HTR-8/SVneo (cell line): ENCODE measurements around the gene DMRTA1.
"Not testable (repeated sequence)": the region's sequence is repeated elsewhere in the genome, so short reads cannot be mapped to it uniquely, and the experiment has no call there.

Source experiments
- DNase-seq: peaks from one replicate; pipeline ENCODE4 v3.0.0; 2011; ENCODE audit warnings: low spot score, mixed read lengths; ENCODE audit not compliant: insufficient read length
- FAIRE-seq: peaks from 2 replicates; lab custom pipeline; 2011; peaks lifted over from hg19 to GRCh38; lab: Jason Lieb, UNC

Gene DMRTA1, protein sequence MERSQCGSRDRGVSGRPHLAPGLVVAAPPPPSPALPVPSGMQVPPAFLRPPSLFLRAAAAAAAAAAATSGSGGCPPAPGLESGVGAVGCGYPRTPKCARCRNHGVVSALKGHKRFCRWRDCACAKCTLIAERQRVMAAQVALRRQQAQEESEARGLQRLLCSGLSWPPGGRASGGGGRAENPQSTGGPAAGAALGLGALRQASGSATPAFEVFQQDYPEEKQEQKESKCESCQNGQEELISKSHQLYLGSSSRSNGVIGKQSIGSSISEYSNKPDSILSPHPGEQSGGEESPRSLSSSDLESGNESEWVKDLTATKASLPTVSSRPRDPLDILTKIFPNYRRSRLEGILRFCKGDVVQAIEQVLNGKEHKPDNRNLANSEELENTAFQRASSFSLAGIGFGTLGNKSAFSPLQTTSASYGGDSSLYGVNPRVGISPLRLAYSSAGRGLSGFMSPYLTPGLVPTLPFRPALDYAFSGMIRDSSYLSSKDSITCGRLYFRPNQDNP

GRCh38 chr9:22446589-22446949 lies at the start of gene DMRTA1:
TSS of gene DMRTA1 (plus strand) at chr9:22446824. CDS start at chr9:22447066, 242 bp downstream.
- FAIRE-seq = no peak
- peak; percentile 60 for DNase-seq

DNA sequence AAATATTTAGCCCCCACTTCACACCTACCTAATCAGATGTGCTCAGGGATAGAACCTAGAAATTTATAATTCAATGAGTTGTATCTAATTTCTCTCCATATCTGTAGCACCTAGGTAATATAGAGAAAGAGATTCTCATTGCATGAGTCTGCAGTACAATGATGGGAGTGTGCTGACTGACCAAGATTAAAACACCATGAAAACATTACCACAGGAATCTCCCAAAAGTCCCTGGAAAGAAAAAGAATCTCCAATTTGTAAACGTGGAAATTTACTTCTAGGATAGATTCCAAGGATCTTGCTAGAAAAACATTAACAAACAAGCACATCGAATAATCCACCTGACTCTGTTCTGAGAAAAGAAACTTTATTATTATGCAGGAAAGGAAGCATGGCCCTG lies 45.0 kb upstream of the DMRTA1 start:
- FAIRE-seq = no peak
- no peak for DNase-seq

DNA sequence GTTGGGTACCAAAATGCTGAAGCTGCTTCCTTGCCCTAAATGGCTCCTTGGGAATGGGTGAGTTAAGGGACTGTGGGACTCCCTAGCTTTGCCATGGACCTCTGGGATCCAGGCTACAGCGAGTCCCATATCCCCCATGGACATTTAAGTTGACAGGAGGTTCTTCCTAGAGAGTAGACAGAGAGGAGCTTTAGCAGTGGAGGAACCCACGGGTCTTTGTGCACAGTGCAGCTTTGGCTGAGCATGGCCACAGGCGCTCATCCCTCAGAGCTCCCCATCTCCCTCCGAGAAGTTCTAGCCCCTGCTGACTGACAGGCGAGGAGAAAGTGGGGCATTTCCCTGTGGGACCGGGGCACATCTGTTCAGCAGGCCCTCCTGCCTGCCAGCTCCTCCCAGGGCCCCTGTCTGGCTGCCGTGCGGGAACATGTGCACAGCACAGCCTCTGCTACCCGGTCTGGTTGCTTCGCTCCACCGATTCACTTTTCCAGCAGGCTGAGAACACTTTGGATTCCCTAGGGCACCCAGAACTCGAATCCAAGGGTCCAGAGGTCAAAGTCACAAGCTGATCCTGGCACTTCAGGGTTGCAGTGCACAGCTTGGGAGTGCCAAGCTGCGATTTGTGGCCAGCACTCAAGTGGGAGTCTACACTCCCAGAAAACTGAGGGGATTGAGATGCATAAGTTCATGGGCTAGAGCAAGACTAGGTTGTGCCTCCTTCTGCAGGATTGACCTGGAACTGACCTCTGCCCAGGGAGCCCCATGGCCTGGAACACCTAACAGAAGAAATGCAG lies 40.6 kb upstream of the DMRTA1 start:
- no peak for DNase-seq
- FAIRE-seq = no peak

- FAIRE-seq = no peak
- peak; percentile 5 for DNase-seq
Observed at GRCh38 chr9:22413884-22414283, 32.7 kb upstream of the DMRTA1 start.

DNA sequence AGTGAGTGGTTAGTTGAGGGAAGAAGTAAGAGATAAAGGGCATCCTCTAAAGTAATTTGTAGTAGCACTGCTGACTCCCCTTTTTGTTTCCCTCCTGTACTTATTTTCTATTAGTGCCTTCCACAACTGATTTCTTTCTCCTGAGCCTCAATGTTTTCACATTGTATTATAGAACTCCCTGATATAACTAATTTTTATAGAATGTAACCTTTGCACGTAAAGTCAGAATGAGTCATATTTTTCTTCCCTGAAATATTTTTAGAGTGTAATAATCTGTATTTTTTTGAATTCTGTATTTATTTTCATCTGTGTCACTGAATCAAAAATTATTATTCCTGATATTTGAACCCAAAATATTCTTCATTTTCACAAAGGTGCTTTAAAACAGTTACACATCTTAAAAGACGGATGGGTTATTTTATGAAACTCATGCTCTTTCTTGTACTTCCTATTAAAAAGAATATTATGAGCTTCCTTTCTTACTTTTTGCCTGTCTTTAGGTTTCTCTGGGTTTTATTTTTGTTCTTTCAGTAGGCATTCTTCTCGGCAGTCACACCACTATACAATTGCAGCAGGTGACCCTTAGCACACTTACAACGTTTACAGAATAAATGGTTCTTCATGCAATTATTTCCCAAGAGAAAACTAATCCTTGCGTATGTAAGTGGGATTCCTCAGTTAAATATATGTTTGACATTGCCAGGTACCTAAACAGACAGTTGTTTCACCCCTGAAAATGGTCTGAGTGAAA lies 30.5 kb upstream of the DMRTA1 start:
- DNase-seq = no peak
- no peak for FAIRE-seq

GRCh38 chr9:22416692-22417060 lies 29.9 kb upstream of the DMRTA1 start:
- peak; percentile 2 for DNase-seq
- no peak for FAIRE-seq

DNA sequence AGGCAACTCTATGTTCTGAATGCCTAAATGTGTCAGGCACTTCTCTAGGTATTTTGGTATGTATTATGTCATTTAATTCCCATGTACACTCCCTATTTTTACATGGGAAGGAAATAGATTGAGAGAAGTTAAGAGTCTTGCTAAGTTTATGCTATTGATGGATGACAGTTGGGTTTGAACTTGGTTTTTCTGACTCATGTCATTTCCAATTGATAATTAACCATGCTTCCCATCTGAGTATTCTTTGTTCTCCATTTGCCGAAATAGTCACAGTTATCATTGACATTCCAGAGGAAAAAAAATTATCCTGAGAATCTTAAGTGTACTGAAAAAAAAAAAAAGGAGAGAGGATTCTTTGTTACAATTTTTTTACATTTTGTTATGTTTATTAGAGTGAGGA lies 23.1 kb upstream of the DMRTA1 start:
- FAIRE-seq (no peak), DNase-seq (no peak)

GRCh38 chr9:22424616-22425015 lies 22.0 kb upstream of the DMRTA1 start:
- FAIRE-seq = no peak
- no peak for DNase-seq

DNA sequence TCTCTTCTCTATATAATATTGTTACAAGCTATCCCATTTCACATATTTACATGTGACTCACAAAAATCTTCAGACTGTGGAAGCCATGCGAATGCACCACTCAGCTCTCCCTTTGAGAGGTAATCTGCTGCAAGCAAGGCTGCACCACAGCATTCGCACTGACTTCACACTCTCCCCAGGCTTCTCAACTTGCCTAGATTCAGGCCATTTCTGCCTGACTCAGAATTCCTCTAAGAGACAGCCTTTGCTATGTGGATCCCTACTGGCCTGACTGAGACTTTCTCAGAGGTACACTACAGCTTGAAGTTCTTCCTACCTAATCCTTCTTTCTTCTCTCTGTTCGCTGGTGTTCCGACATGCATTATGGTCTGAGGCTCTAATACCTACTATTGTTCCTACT lies 21.1 kb upstream of the DMRTA1 start:
- DNase-seq (no peak), FAIRE-seq (no peak)

DNA sequence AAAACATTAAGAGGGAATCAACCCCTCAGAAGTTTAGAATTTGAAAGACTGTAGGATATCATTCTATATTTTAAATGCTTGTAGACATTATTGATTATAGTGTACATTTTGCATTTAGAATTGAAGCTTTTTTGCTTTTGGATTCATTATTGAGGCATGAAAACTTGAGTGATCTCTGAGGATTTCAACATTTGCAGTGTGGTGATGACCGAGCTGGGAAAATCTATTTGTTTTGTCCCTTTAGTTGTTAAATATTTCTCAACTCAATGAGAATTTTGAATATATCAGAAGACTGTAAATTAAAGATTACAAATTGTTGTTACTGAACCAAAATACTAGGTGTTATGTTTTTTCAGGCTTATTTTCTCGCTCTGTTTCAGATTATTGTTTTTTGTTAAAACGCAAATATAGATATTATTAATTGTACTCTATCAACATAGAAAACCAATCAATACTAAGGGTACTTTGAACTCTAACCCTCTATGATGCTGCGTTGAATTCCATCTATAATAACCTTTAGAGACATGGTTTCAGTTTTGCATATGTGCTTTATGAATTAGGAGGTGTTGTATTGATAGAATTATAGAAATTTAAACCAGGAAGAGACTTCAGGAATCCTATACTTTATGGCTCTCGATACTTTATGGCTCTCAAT lies 19.3 kb upstream of the DMRTA1 start:
- FAIRE-seq (no peak), DNase-seq (no peak)

DNA sequence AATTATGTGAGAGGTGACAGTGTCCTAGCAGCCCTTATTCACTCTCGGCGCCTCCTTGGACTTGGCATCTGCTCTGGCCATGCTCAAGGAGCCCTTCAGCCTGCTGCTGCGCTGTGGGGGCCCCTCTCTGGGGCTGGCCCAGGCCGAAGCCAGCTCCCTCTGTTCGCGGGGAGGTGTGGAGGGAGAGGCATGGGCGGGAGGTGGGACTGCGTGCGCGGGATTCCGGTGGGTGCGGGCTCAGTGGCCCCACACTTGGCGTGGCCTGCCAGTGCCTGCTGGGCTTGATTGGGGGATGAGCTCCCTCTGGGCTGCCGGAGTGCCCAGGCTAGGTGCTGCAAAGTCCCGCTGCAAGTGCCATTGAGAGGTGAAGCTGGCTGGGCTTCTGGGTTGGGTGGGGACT lies 12.9 kb upstream of the DMRTA1 start:
- DNase-seq = no peak
- FAIRE-seq = no peak

GRCh38 chr9:22435252-22435651 lies 11.4 kb upstream of the DMRTA1 start:
- not testable (repeated sequence) for FAIRE-seq, DNase-seq

DNA sequence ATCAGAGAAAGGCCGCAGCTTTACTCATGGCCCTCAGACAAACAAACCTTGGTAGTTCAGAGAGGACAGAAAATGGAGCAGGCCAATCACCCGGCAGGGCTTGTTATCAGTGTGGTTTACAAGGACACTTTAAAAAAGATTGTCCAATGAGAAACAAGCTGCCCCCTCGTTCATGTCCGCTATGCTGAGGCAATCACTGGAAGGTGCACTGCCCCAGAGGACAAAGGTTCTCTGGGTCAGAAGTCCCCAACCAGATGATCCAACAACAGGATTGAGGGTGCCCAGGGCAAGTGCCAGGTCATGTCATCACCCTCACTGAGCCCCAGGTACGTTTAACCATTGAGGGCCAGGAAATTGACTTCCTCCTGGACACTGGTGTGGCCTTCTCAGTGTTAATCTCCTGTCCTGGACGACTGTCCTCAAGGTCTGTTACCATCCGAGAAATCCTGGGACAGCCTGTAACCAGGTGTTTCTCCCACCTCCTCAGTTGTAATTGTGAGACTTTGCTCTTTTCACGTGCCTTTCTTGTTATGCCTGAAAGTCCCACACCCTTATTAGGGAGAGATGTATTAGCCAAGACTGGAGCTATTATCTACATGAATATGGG lies 9.1 kb upstream of the DMRTA1 start:
- FAIRE-seq, DNase-seq: not testable (repeated sequence)

GRCh38 chr9:22440841-22441240 lies 5.8 kb upstream of the DMRTA1 start:
- DNase-seq (no peak), FAIRE-seq (no peak)

DNA sequence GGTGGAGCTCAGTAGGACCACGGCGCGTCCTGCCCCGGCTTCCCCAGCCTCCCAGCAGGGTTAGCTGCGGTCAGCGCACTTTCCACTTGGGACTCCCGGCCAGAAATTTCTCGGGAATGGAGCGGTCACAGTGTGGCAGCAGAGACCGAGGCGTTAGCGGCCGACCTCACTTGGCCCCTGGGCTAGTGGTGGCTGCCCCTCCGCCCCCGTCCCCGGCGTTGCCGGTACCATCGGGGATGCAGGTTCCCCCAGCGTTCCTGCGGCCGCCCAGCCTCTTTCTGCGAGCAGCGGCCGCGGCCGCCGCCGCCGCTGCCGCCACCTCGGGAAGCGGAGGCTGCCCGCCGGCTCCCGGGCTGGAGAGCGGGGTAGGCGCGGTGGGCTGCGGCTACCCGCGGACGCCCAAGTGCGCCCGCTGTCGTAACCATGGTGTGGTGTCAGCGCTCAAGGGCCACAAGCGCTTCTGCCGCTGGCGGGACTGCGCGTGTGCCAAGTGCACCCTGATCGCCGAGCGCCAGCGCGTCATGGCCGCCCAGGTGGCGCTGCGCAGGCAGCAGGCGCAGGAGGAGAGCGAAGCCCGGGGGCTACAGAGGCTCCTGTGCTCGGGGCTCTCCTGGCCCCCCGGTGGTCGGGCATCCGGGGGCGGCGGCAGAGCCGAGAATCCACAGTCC lies 460 bp downstream of the DMRTA1 start:
- DNase-seq = peak; percentile 49
- peak; percentile 87 for FAIRE-seq

DNA sequence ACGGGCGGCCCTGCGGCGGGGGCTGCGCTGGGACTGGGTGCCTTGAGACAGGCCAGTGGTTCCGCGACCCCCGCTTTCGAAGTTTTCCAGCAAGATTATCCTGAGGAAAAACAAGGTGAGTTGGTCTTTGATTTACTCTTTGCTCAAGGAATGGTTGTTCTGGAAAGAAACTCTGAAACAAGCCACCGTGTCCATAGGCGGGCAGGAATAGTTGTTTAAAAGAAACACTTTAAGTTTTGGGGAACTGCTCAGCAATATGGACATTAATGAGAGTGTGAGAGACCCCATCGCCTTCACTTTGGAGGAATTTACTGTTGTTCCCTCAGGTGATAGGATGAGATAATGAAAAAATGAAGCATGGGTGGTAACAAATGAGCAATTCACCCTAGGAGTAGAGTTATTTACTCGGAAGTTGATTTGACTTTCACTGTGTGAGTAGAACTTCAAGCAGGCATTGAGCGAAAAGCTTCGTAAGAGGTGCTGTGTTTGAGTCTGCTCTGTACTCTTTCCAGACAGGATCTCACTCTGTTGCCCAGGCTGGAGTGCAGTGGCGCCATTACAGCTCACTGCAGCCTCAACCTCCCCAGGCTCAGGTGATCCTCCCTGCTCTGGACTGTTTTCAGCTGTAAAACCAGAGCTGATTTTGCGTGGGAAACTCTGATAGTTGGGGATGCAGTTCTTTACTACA lies 1.1 kb downstream of the DMRTA1 start:
- FAIRE-seq (no peak), DNase-seq (peak; percentile 1)

DNA sequence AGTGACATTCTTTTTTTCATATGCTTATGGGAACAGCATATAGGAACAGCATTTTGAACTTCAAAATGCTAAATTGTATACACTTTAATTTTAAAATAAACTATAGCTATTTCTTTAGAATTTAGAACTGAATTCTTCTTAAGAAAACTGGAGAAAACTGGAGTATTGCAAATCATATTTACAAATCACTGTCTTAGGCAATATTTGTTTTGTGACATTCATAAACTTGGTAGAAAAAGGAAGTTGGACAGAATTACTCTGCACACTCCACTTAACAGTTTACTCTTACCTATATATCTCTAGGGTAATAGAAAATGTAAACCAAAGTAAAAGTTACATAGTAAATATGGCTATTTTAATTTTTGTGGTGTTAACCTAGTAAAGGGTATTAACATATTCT lies 3.1 kb downstream of the DMRTA1 start:
- no peak for FAIRE-seq
- no peak for DNase-seq

GRCh38 chr9:22452415-22453010 lies 5.9 kb downstream of the DMRTA1 start:
- DNase-seq = peak; percentile 1
- FAIRE-seq = no peak
